SJSA1 (cell line): ENCODE data around the gene TRIM21. TPM values are rescaled to one million over a fixed set of nuclear protein-coding genes. Genes with fewer than 3 reads are reported as not detected.
"Not testable (repeated sequence)": the region's sequence is repeated elsewhere in the genome, so short reads cannot be mapped to it uniquely, and the experiment has no call there.

Experiments
- DNase-seq, 2 experiments: peaks; one replicate each; pipeline ENCODE4 v3.0.0-alpha.2; 2015 to 2020; ENCODE audit warnings: low spot score in 2 of 2, low read depth in 1 of 2
- H3K27ac ChIP-seq: fragments of 250-450 bp; sonication (Bioruptor Pico); 2 replicates; pipeline ENCODE4 v1.5.1; 2020; ENCODE audit warnings: mild to moderate bottlenecking, moderate library complexity
- H3K27me3 ChIP-seq: fragments of 250-450 bp; sonication (Bioruptor Pico); replicated peaks from 2 replicates; pipeline ENCODE4 v1.5.1; 2020; ENCODE audit warnings: mild to moderate bottlenecking, moderate library complexity
- H3K36me3 ChIP-seq: fragments of 250-450 bp; sonication (Bioruptor Pico); 2 replicates; pipeline ENCODE4 v1.5.1; 2020; ENCODE audit warnings: mild to moderate bottlenecking
- H3K4me1 ChIP-seq: fragments of 250-450 bp; sonication (Bioruptor Pico); replicated peaks from 2 replicates; pipeline ENCODE4 v1.6.1; 2021; ENCODE audit warnings: mild to moderate bottlenecking
- H3K4me3 ChIP-seq: fragments of 250-450 bp; sonication (Bioruptor Pico); 2 replicates; pipeline ENCODE4 v1.5.1; 2020; ENCODE audit warnings: mild to moderate bottlenecking
- H3K9me3 ChIP-seq: fragments of 250-450 bp; sonication (Bioruptor Pico); replicated peaks from 2 replicates; pipeline ENCODE4 v1.5.1; 2020; ENCODE audit warnings: mild to moderate bottlenecking
- total RNA-seq: library from RNA; depleted of rRNA; stranded (reverse); fragments of >200 nt; shearing (Covaris generic); gene quantifications from 2 replicates; pipeline ENCODE4 v1.2.3, GENCODE V29; 2014; rRNA removed

TRIM21 gene
- total RNA-seq, 1 experiment from 2014 or later = 22.5 TPM

DNA sequence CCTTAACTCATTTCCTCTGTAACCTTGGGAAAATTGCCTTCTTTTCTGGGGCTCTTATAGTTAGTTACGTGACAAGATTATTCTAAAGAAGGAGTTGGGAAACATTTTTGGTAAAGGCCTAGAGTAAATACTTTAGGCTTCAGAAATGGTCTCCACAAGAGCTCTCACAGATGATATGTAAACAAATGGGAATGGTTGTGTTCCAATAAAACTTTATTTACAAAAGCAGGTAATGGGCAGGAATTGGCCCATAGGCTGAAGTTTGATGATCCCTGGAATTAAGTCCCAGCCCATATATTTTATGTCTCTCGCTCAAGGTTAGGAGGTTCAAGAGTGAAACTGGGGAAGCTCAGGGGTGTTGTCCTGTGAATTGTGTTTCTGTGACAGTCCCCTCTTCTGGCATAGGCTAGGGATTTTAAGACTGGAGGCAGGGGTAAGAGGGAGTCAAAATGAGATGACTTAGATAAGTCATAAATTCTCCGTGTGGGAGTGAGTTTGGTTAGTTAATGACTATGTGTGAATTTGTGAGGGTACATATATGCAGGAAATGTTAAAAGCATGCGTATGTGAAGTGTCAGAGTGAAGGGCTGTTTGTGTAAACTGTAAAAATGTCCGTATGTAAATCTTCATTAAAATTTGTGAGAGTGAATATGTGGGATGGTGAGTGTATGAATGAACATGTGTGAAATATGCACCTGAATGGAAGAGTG is 17.9 kb downstream of the TRIM21 start:
- no peak for DNase-seq
- H3K27ac ChIP-seq = no peak overlapping the region
- H3K4me3 ChIP-seq = no peak overlapping the region
- no peaks in the 10 kb centered on the region for H3K36me3 ChIP-seq
- no peaks in the 10 kb centered on the region for H3K4me1 ChIP-seq
- H3K27me3 ChIP-seq = peaks cover 22% of the 10 kb centered on the region; the same call in 1 of the 2 replicates
- H3K9me3 ChIP-seq = no peaks in the 10 kb centered on the region

DNA sequence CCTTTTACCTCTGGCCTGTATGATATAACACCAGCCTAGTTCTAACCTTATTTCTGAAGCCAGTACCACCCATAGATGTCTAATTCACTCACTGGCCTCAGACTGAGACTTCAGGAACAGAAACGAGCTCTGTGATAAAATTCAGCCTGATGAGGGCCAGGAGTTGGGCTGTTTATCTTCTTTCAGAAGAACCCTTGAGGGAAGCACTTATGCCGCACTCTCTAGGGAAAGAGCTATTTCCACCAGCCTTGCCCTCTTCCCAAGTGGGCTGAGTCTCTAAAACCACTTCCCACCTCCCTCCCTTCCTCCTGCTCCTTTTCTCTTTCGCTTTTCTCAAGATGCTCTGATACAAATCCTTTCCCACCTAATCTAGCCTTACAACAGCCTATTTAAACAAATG is 23.3 kb downstream of the TRIM21 start:
- H3K27me3 ChIP-seq = peaks cover 8% of the 10 kb centered on the region; the same call in 1 of the 2 replicates
- H3K27ac ChIP-seq = no peak overlapping the region
- H3K9me3 ChIP-seq = no peaks in the 10 kb centered on the region
- H3K4me1 ChIP-seq = no peaks in the 10 kb centered on the region
- H3K36me3 ChIP-seq = no peaks in the 10 kb centered on the region
- no peak overlapping the region for H3K4me3 ChIP-seq
- DNase-seq = no peak

DNA sequence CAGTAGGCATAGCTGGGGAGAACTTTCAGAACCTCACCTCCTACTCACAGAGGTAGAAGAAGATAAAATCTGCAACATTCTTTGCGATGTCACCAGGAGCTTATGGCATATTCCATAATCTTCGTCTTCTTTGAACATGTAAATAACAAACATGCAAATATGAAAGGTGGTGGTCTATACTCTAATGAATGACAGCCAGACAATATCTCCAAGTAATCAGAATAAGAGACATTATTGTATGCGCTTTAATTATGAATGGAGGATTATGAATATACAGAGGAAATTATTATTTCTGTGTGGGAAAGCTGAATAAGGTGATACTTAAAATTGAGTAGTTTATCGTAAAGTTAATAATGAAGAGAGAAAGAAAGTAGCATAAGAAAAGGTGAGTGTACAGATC is 25.2 kb downstream of the TRIM21 start, which contains the start of gene OR52B4:
Gene OR52B4 (minus strand): TSS at position 101 of the 400 bp plus-strand sequence. CDS start 91 bp downstream, at position 10.
- no peak for DNase-seq

DNA sequence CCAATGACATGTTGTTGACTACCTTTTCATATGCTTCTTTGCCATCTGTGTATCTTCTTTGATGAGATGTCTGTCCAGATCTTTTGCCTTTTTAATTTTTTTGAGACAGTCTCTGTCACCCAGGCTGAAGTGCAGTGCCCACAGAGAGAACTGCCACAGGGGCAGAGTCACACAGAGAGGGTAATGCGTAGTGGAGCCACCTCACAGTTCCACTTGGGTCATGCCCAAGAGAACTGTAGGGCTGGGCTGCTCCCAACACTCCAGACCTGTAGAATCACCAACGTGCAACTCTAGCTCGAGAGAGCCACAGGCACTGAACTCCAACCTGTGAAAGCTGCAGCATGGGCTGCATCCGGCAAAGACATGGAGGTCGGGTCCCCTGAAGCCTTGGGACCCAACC is 45.4 kb downstream of the TRIM21 start:
- not testable (repeated sequence) for H3K4me1 ChIP-seq, H3K9me3 ChIP-seq, H3K27ac ChIP-seq, DNase-seq, H3K27me3 ChIP-seq, H3K4me3 ChIP-seq, H3K36me3 ChIP-seq

More for the DNA sequence above, 25.2 kb downstream of the TRIM21 start, which contains the start of gene OR52B4:
- H3K36me3 ChIP-seq = no peaks in the 10 kb centered on the region
- H3K4me3 ChIP-seq = no peak within 1 kb of the TSS
- H3K27me3 ChIP-seq = peaks cover 3% of the 10 kb centered on the region; the same call in 1 of the 2 replicates
- H3K9me3 ChIP-seq = no peaks in the 10 kb centered on the region
- no peaks in the 10 kb centered on the region for H3K4me1 ChIP-seq
- no peak within 1 kb of the TSS for H3K27ac ChIP-seq

DNA sequence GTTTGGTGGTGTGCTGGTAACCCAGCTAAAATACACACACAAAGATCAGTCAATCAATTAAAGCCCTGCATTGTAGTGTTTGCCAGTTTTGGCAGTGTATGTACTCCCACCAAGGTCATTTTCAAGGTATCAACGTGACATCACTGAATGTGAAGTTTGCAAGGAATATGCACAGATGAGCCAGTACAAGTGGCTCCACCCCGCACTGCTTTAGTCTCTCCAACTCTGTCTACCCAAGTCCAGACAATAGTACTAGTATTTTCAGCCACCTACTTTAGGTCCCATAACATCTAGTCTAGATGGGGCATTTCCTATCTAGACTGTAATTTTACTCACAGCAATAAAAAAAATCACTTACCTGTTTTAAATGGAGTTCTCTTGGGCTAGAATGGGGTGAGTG is 48.1 kb downstream of the TRIM21 start:
- not testable (repeated sequence) for DNase-seq, H3K4me1 ChIP-seq, H3K27ac ChIP-seq, H3K27me3 ChIP-seq, H3K9me3 ChIP-seq, H3K4me3 ChIP-seq, H3K36me3 ChIP-seq

Other genes starting within 250 kb of the TRIM21 start
- not detected in 2 replicates for gene OR52B4, start 25.3 kb downstream of the TRIM21 start, total RNA-seq
- gene OR52K2, start 55.6 kb upstream of the TRIM21 start, total RNA-seq = not detected in 2 replicates
- not detected in 2 replicates for gene OR52K1, start 88.9 kb upstream of the TRIM21 start, total RNA-seq
- not detected in 2 replicates for gene OR52M1, start 151.5 kb upstream of the TRIM21 start, total RNA-seq
- gene OR52I2, start 188.0 kb upstream of the TRIM21 start, total RNA-seq = not detected in 2 replicates
- not detected in 2 replicates for gene OR52I1, start 200.3 kb upstream of the TRIM21 start, total RNA-seq
- 20.7 and 42.9 TPM in 2 replicates for gene TRIM68, start 214.5 kb upstream of the TRIM21 start, total RNA-seq
- not detected in 2 replicates for gene OR51D1, start 243.8 kb upstream of the TRIM21 start, total RNA-seq